ENCODE results near the gene TTC9.
A peak's percentile ranks its signal among the peaks of the same experiment; 100 is the strongest.
"Not testable (repeated sequence)": the region's sequence is repeated elsewhere in the genome, so short reads cannot be mapped to it uniquely, and the experiment has no call there.

The TTC9 gene

DNA sequence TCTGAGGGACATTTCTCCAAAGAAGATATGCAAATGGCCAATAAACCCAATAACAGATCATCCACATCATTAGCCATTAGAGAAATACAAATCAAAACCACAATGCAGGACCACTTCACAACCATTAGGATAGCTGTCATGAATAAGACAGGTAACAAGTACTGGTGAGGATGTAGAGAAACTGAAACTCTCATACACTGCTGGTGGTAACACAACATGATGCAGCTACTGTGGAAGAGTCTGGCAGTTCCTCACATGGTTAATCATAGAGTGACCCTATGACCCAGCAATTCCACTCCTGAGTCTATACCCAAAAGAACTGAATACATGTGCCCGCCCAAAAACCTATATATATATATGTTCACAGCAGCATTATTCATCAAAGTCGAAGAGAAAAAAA is 39.0 kb downstream of the TTC9 start:
- DNase-seq (ENCODE audit: low spot score): no peak

DNA sequence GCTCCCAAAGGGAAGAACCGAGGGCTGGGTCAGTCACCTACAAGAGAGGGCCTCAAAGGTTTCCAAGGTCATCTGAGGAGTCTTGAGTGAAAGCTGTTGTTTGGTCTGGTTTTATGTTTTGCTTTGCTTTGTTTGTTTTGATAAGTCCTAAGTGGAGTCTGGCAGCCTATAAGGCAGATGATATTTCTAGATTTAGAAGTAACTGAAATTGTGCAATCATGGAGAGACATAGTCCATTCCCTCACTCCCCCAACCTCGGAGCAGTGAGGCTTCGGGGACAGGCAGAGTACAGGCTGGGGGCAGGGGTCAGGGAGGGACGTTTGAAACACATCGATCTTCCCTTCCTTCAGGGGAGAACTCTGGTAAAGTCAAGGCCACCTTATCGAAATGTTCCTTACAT is 42.3 kb downstream of the TTC9 start:
- no peak for DNase-seq (ENCODE audit: low spot score)

DNA sequence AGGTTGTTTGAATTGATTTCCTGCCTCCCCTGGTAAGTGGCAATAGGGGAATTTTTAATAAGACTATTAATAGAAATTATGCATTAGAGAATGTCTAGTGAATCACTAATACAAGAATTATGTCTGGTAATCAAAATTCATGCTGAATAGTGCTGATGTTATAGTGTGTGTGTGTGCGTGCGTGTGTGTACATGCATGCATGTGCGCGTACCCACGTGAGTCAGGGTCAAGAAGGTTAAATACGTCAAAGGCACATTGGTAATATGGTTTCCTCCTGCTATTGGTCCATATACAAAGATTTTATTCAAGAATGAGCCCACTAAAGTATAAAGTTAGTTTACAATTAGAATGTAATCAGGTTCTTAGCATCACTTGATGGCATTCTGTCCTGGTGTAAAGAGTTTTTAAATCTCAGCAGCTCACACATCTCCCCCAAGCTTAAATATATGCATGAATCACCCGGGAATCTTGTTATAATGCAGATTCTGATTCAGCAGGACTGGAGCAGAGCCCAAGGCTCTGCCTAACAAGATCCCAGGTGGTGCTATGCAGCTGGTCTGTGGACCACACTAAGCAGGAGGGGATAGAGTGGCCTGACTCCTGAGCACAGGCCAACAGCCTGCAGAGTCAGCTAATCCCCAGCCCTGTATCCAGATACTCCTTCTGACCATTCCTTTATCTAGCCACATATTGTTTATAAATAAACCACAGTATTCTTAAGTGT is 43.9 kb downstream of the TTC9 start:
- DNase-seq (ENCODE audit: low spot score): no peak

DNA sequence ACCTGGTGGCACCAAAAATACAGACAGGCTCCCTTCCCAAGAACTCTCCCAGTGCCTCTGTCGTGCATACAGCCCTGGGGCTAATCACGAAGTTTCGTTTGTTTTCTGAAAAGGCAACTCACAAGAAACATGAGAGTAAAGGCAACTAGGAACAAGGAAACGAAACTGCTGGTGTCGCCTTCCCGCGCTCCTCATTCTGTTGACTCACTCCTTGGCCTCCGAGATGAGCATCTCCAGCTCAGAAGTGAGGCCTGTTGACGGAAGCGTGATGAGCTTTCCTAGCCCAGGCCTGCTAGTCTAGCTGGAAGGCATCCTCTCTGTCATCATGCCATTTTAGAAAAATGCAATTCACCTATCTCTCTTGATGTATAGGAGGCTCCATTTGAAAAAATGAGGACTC is 50.5 kb downstream of the TTC9 start:
- no peak for DNase-seq (ENCODE audit: low spot score)

DNA sequence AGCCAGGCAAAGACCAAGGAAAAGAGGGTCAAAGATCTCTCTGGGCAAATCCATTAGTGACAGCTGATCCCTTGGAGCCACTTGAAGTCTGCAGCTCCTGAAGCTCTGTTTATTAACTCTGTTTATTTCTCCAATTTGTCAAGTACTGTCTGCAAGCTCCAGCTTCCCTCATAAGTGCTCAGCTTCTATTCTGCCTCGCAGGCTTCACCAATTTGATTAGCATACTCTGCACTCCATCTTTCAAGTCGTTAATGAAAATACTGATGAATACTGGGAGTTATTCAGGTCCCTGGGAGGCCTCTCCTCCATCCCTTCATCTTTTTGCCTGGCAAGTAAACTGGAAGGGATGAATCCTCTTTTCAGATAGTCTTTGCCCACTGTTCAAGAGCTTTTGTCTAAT is 54.3 kb downstream of the TTC9 start:
- DNase-seq (ENCODE audit: low spot score): no peak

DNA sequence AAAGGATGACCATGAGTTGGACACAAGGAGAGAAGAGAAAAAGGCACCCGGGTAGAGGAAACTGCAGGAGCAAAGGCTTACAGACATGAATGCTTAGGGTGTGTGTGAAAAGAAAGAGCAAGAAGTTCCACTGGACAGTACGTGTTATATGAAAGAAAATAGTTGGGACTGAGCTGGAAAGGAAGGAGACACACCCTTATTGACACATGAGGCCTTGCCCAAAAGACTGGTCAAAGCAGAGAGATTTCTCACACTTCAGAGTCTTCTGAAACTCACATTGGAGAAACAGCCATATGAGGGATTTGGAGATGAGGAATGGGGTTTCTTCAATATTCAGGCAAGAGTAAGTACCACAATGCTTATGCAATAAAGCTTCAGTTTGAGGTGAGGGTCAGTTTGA is 56.0 kb downstream of the TTC9 start:
- no peak for DNase-seq (ENCODE audit: low spot score)

DNA sequence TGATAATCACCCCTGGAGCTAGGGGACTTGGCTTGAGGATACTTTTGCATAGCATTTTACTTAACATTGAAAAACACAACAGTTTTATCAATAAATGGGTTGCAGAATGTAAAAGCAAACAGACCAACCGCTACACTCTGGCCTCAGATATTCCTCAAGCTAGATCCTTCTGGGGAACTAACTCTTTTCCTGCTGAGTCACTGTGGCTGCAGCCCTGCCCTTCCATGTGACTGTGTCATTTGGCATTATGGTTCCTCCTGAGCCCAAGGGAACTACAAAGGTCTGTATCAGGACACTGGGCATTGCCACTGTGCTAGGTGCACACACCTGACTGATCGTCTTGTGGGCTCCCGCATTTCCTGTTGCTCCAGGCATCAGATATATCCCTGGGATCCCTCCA is 56.6 kb downstream of the TTC9 start:
- DNase-seq (ENCODE audit: low spot score): peak; percentile 27

DNA sequence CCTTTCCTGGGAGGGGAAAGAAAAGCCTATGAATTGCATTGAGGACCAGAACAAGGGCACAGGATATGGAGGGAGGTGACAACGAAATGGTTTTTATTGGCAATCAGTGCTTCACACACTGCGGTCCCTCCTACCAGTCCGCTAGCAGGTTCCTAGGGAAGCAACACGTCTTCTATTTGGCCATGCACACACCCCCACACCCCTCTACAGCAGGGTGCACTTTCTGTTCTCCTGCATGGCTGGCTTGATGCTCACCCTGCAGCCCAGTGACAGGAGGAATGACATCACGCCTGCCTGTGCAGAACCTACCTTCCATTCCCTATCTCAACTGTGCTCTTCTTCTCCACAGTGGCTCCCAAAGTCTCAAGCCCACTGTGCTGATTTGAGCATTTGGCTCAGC is 57.9 kb downstream of the TTC9 start:
- DNase-seq (ENCODE audit: low spot score): no peak

DNA sequence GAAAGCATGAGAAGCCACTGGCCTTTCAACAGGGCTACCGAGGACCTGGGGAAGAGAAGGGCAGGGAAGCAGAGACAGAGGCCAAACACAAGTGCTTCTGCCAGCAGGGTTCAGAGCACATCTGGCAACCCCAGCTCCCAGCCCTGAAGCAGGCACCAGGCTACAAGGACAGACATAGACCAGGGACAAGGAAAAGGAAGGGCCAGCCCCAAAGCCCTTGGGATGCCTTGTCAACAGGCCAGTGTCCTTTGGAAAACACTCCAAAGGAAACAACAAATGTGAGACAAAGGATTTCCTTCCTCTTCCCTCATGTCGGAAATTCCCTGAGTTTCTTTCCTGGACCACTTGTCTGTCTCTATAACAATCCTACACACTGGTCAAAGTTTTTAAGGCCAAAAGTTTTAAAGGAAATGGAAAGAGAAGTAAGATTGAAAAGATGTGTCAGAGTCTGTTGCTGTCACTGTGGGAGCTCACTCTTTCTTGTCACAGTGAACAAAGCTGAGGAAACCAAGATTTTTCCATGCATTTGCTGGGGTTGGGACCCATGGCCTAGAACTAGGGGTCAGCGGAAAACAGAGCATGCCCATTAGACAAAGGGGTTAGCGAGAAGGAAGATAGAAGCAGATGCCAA is 59.4 kb downstream of the TTC9 start:
- no peak for DNase-seq (ENCODE audit: low spot score)

DNA sequence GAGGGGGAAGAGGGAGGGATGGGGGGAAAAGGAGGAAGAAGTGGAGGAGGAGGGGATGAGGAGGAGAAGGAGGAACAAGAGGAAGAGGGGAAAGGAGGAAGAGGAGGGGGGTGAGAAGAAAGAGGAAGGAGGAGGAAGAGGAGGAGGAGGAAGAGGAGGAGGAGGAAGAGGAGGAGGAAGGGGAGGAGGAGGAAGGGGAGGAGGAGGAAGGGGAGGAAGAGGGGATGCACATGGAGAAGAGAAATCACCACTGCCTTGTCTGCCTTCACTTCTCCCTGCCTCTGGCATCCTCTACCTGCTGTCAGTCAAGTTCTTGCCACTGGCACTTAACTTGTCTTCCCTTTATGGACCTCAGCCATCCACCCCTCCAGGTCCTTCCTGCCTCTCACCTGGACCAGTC is 59.9 kb downstream of the TTC9 start:
- no peak for DNase-seq (ENCODE audit: low spot score)

DNA sequence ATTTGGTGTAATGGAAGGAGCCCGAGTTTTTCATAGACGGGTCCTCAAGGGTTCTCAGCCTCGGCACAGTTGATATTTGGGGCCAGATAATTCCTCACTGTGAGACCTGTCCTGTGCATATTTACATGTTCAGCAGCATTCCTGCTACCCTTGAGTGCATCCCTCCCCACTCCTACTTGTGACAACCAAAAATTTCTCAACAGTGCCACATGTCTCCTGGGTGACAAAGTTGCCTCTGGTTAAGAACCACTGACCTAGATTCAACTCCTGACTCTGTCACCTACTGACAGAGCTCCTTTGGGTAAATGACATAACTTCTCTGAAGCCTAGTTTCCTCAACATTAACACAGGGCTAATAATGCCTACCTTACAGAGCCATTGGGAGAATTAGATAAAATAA is 60.4 kb downstream of the TTC9 start:
- DNase-seq (ENCODE audit: low spot score): no peak

DNA sequence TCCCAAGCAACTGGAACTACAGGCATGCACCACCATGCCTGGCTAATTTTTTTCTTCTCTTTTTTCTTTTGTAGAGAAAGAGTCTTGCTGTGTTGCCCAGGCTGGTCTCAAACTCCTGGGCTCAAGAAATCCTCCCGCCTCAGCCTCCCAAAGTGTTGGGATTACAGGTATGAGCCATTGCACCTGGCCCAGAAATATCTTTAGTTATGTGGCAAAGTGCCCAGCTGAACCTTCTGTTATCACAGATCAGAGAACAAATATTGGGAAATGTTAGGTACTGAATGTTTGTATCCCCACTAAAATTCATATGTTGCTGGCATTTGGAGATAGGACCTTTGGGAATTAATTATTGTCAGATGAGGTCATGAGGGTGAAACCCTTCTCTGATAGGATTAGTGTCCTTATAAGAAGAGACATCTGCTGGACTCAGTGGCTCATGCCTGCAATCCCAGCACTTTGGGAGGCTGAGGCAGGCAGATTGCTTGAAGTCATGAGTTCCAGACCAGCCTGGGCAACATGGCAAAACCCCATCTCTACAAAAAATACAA is 62.0 kb downstream of the TTC9 start:
- not testable (repeated sequence) for DNase-seq (ENCODE audit: low spot score)

DNA sequence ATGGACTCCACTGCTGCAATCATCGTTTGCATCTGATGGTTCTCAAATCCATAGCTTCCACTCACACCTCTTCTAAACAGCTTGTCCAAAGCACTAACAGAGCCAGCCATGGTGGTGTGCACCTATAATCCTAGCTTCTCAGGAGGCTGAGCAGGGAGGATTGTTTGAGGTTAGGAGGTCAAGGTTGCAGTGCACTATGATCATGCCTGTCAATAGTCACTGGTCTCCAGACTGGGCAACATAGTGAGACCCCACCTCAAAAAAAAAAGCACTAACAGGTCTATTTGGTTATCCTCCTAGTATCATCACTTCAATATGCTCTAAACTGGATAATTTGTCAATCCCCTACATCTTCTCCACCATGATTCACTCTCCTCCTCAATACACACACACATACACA is 63.2 kb downstream of the TTC9 start:
- DNase-seq (ENCODE audit: low spot score): no peak

DNA sequence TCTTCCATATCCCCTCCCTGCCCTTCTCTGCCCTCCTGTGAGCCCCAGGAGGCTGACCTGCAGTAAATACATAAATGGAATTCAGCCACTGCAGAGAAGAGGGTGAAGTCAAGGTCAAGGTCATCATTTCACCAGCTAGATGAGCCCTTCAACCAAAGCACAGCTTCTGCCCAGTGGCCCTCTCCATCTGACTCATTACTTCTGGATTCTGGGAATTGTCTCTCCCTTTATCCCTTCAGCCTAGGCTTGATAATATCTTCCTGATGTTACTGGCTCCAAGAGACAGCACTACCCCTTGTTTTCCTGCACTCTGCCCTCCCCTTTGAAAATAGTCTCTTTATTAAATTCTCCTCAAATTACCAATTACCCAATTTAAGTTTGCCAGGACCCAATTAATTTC is 64.5 kb downstream of the TTC9 start:
- no peak for DNase-seq (ENCODE audit: low spot score)

DNA sequence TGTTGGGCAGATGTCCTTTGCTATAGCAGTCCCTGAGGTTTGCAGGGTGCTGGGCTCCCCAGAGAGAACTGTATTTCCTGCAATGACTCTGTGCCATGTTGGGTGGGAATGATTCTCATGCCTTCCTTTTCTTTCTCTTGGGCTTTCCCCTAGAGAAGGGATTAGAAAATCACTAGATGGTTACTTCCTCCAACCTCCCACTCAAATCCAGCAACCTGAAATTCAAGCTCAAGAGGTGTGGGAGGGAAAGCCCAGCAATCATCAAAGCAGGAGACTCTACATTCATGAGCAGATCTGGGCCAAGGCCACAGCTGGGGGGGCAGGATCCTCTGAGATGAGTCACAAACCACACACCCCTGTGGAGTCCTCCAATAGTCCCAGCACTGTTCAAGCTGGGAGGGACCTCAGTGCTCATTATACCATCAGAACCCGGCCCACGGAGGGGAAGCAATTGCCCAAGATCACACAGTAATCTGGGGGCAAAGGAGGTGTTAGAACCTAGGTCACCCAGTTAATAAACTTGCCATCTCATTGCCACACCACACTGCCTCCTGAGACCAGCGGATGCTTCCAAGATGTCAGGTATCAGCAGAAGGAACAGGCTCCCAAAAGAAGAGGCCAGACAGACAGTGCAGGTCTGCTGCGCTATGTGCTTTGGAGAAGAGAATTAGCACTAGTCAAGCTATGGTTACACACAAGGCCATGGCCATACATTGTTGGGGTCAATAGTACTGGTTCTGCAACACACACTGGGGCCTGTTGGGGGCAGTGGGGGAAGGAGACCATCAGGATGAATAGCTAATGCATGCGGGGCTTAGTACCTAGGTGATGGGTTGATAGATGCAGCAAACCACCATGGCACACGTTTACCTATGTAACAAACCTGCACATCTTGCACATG is 65.7 kb downstream of the TTC9 start:
- peak; percentile 51 for DNase-seq (ENCODE audit: low spot score)

DNA sequence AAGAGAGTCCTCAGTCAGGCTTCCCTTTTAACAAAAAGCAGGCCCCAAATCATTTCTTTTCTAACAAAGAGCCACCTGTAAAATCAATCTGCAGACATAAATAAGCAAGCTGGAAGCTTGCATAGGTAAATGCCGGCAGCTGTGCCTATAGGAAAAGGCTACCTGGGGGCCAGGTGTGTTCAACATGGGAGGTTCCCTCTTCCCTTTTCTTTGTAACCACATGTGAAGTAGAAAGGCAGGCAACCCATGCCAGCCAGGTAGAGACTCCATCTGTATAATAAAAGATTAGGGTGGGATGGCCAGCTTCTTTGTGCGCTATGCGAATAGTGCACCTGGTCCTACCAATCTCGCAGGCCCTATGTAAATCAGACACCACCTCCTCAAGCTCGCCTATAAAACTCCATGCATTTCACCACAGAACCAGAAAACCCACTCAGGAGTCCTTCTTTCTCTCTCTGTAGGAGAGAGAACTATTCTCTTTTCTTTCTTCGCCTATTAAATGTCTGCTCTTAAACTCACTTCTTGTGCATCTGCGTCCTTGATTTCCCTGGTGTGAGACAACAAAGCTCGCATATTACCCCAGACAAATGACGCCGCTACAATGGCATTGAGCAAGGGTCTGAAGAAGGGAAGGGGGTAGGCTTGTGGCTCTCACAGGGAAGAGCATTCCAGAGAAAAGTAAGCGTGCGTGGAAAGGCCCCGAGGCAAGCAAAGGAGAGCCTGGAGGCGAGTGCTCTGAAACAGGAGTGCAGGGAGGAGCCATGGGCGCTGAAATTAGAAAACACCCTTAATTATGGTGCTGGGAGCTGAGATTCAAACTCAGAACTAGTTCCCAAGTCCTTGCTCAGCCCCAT is 67.2 kb downstream of the TTC9 start:
- DNase-seq (ENCODE audit: low spot score): no peak

DNA sequence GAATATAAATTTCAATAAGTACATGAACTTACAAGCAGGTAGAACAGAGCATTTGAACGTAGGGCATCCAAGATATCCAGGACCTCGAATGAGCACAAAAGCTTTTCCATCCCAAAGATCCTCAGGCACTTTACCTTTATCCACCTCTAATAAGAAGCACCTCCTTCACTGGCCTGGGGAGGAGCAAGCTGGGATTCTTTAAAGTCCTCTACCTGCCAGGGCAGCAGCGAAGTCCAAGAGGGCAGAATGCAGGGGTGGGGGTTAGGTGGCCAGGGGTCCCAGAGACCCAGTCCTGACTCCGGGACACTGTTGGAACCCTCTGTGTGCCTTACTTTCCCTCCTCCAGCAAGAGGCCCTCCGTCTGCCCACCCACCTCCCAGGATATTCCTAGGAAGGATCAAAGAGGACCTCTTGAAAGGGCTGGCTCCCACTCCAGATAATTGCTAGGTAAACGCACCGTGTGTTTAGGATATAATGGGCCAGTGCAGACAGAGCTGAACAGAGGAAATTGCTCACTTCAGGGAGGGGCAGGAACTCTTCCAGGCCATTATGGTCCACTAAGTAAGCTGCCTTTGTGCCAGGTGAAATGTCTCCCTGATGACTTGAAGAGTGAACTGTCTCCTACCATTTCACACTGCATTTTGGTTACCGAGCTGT is 68.1 kb downstream of the TTC9 start:
- no peak for DNase-seq (ENCODE audit: low spot score)

DNA sequence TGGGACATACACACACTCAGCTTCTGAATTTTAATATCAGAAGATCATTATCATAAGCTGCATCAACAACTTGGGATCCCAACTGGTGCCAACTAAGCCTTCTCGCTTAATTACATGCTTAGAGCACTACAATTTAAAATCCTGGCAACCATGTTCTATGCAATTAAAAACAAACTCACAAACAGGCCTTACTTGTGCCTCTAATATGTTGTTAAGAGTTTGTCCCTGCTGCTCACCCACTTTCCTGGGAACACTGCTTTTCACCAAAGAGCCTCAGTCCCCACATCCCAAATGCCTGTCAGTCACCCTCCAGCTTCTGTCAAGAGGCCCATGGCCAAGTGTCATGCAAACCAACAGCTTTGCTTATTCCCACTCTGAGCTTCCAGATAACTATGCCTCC is 69.7 kb downstream of the TTC9 start:
- DNase-seq (ENCODE audit: low spot score): no peak

DNA sequence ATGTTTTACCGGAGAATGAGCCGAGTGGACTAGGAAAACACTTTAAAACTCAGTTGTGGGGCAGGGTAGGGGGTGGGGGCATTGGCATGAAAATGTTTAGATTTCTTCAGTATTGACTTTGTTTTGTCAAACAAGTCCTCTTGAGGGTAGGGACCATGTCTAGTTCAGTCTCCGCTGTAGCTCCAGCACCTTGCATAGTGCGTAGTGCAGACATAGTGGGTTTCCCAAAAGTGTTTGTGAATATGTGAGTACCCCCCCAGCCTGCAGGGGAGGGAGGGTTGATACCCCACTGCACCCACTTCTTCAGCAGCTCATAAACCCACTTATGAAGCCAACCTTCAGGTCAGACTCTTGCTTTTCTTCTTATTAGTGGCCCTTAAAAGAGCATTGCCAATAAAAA is 71.4 kb downstream of the TTC9 start:
- DNase-seq (ENCODE audit: low spot score): no peak

DNA sequence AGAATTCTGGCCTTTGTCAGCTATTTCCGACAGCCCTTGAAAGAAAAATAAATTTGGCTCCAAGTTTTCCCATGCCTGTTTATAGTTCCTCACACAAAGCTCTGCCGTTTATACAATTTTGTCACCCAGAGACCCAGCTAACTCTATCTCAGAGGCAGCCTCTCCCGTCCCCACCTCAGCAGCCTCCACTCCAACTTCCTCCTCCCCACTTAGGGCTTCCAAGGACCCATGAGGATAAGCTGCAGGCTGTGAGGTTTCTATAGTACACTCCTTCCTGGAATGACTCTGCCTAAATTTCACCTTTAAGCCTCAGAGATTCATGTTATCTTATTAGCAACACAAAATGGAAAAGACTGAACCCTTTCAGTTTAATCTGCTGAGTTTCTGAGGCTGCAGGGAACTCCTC is 71.8 kb downstream of the TTC9 start:
- DNase-seq (ENCODE audit: low spot score): no peak

DNA sequence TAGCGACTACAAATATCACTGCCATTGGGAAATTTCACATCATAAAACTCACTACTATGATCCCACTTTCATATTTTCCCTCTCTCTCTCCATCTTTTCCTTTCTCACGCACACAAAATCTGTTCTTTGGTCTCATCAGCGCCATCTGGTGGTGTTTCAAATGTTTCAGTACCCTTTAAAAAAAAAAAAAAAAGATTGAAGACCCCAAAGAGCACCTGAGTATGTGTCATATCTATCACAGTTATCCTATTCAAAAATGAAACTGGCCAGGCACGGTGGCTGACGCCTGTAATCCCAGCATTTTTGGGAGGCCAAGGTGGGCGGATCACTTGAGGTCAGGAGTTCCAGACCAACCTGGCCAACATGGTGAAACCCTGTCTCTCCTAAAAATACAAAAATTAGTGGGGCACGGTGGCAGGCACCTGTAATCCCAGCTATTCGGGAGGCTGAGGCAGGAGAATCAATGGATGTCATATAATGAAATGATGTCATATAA is 72.4 kb downstream of the TTC9 start:
- peak; percentile 58 for DNase-seq (ENCODE audit: low spot score)
